ENCODE measurements around the gene RPS17. TPM values are rescaled to one million over a fixed set of nuclear protein-coding genes. Genes with fewer than 3 reads are reported as not detected.
"Not testable (repeated sequence)": the region's sequence is repeated elsewhere in the genome, so short reads cannot be mapped to it uniquely, and the experiment has no call there.

RPS17 gene
- total RNA-seq, 1 donor = 1,371 TPM

DNA sequence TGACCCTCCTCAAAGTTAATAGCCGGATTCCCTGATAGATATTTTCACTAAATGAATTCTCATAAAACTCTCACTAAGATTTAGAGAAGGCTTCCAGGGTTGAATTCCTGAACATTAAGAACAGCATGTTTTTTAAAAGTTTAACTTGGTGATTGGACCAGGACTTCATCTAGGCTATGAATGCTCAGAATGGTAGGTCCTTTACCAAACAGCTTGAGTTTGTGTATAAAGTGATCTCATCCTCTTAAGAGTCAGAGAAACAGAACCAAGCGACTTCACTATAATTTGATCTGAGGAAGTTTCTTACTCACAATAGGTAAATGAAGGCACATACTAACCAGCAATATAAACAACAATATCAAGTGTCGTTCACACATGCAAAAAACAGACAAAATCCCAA, 36.2 kb downstream of the RPS17 start:
- not testable (repeated sequence) for DNase-seq (ENCODE audit: low read depth); H3K4me3 ChIP-seq (ENCODE audit: low read depth, low read length)

DNA sequence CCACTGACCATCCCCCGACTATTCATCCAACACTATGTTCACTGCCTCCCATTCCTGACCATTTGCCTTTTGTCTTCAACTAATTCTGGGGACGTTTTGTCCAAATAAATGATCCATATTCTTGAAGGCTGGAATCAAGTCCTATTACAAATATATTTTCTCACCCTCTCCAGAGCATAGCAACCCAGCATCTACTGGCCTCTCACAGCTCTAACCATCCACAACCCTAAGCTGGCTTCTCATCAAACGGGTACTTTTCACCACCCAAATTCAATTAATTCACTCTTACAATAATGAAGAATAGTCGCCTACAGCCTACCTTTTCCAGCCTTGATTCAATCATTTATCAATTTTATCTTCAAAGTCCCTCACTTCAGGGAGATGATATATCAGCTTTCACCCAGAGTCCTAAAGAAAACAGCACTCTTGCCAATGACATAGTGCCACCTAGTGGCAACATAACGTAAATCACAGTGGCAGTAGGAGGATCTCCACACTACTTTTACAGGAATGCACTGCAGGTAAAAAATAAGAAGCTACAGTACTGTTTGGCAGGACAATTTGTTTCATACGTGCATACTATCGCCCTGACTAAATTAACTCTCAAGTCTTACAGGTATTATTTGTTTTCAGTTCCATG, 37.4 kb downstream of the RPS17 start:
- not testable (repeated sequence) for DNase-seq (ENCODE audit: low read depth); H3K4me3 ChIP-seq (ENCODE audit: low read depth, low read length)
- TF ChIP-seq, protein P1, sequence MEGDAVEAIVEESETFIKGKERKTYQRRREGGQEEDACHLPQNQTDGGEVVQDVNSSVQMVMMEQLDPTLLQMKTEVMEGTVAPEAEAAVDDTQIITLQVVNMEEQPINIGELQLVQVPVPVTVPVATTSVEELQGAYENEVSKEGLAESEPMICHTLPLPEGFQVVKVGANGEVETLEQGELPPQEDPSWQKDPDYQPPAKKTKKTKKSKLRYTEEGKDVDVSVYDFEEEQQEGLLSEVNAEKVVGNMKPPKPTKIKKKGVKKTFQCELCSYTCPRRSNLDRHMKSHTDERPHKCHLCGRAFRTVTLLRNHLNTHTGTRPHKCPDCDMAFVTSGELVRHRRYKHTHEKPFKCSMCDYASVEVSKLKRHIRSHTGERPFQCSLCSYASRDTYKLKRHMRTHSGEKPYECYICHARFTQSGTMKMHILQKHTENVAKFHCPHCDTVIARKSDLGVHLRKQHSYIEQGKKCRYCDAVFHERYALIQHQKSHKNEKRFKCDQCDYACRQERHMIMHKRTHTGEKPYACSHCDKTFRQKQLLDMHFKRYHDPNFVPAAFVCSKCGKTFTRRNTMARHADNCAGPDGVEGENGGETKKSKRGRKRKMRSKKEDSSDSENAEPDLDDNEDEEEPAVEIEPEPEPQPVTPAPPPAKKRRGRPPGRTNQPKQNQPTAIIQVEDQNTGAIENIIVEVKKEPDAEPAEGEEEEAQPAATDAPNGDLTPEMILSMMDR (IDR thresholded peaks at IDR 0.05; ENCODE audit: insufficient read depth, low read depth, low read length) = peak; percentile 17

DNA sequence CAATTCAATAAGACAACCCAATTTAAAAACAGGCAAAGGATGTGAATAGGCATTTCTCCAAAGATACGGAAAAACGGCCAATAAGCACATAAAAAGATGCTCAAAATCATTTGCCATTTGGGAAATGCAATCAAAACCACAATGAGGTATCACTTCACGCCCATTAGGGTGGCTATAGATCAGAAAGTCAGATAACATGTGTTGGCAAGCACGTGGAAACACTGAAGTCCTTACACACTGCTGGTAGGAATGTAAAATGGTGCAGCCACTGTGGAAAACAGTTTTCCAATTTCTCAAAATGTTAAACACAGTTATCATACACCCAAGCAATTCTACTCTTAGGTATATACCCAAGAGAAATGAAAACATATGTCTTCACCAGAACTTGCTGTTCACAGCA, 39.5 kb downstream of the RPS17 start:
- H3K4me3 ChIP-seq (ENCODE audit: low read depth, low read length); DNase-seq (ENCODE audit: low read depth): not testable (repeated sequence)

DNA sequence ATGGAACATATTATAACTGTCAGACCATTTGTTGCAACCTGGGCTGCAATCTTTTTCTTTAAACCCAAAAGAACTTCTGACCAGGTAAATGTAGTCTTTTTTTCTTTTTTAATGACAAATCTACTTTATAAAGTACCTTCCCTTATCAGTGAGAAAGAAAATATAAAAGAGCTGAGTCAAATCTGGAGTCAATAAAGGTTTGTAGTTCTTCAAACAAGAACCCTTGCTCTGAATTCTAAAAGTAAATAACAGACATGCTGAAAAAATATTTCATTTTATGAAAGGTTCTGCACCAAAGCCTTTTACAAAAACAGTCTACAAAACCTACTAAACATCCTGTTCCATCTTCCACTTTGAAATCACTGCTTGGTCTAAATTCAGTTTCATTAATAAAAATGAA, 42.3 kb downstream of the RPS17 start:
- not testable (repeated sequence) for DNase-seq (ENCODE audit: low read depth)

DNA sequence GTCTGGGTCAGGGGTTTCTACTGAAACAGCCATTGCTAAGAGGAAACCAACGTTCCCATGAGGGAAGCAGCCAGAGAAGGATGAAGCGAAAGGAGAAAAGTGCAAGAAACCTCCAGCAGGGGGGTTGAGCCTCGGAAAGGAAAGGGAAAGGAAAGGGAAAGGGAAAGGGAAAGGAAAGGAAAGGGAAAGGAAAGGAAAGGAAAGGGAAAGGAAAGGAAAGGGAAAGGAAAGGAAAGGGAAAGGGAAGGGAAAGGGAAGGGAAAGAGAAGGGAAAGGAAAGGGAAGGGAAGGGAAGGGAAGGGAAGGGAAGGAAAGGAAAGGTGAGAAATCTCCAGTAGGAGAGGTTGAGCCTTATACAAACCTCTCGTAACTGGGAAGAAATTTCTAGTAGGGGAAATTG, 52.0 kb downstream of the RPS17 start:
- DNase-seq (ENCODE audit: low read depth) = not testable (repeated sequence)

More for the DNA sequence above, 42.3 kb downstream of the RPS17 start:
- not testable (repeated sequence) for H3K4me3 ChIP-seq (ENCODE audit: low read depth, low read length)

DNA sequence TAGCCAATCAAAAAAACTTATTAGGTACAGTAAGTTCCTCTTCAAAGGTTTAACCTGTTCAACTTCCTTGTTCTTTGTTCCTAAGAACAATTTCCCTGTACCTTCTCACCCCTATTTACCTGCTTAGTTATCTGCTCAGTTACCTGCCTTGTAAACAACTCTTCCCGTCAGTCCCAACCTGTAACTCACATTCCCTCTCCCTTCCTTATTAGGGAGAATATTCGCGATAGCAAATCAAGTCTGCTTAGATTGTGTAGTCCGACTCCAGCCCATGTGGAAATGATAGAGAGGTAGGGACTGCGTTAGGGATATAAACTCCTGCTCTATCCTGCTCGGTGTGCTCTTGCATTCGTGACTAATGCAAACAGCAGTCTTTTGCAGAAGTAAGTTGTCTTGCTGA, 53.2 kb downstream of the RPS17 start:
- not testable (repeated sequence) for H3K4me3 ChIP-seq (ENCODE audit: low read depth, low read length); DNase-seq (ENCODE audit: low read depth)

More for the DNA sequence above, 52.0 kb downstream of the RPS17 start:
- not testable (repeated sequence) for H3K4me3 ChIP-seq (ENCODE audit: low read depth, low read length)

Other genes with a start within 250 kb of the RPS17 start
- 2.2 and 2.9 TPM in 2 replicates for gene GOLGA6L10, start 191.0 kb downstream of the RPS17 start, total RNA-seq
- 1.3 TPM in 2 replicates for gene GOLGA6L9, start 110.6 kb downstream of the RPS17 start, total RNA-seq
- 3.9 and 7.1 TPM in 2 replicates for gene CPEB1, start 106.9 kb upstream of the RPS17 start, total RNA-seq
- gene AP3B2, start 169.4 kb upstream of the RPS17 start, total RNA-seq = 0.43 and 0.64 TPM in 2 replicates